Activated CD8-positive, alpha-beta memory T cell treated with anti-CD3 and anti-CD28 coated beads for 4 hours (primary cell): ENCODE measurements around the gene DNAH1.

Source experiments
- DNase-seq, 2 donors: peaks; one replicate each; pipeline ENCODE4 v3.0.0-alpha.2; 2020; ENCODE audit warnings: low read depth in 2 of 2

DNAH1 gene

DNA sequence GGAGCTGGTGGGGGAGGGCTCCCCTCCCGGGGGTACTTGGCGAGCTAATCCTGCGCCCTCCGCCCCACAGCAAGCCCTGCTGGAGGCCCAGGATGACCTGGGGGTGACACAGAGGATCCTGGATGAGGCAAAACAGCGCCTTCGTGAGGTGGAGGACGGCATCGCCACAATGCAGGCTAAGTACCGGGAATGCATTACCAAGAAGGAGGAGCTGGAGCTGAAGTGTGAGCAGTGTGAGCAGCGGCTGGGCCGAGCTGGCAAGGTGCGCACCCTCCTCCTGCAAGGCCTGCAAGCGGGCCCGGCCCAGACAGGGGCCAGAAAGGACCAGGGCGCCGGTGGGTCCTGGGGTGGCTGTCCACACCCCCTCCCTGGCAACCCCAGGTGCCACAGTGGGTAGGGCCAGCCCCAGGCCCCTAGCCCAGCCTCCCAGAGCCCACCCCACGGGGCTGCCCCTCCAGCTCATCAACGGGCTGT is 72.3 kb downstream of the DNAH1 start:
- DNase-seq, result no peak

DNA sequence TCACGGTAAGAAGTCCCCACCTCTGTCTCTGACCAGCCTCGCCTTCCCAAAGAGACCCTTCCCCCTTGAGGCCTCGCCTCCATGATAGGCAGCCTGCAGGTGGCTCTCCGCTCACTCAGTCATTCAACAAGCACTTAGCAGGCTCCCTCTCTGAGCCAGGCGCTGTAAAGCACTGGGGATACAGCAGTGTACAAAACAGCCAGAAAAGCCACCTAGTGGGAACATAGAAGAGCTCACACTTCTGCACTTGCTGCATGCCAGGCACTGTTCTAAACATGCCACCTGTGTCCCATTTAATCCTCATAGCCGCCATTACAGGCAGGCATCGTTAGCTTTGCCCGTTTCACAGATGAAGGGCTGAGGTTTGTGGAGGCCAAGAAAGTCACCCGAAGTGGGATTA is 72.8 kb downstream of the DNAH1 start:
- no peak for DNase-seq

DNA sequence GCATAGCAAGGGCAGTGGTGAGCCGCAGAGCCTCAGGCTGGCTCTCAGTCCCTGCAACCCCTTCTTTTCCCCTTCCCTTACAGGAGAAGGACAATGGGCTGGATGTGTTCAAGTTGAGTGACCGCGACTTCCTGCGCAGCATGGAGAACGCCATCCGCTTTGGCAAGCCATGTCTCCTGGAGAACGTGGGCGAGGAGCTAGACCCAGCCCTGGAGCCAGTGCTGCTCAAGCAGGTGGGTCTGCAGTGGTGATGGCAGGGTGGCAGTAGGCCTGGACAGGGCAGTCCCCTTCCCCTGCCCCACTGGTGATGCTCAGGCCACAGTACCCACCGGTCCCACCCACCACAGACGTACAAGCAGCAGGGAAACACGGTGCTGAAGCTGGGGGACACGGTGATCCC is 75.0 kb downstream of the DNAH1 start:
- no peak for DNase-seq

DNA sequence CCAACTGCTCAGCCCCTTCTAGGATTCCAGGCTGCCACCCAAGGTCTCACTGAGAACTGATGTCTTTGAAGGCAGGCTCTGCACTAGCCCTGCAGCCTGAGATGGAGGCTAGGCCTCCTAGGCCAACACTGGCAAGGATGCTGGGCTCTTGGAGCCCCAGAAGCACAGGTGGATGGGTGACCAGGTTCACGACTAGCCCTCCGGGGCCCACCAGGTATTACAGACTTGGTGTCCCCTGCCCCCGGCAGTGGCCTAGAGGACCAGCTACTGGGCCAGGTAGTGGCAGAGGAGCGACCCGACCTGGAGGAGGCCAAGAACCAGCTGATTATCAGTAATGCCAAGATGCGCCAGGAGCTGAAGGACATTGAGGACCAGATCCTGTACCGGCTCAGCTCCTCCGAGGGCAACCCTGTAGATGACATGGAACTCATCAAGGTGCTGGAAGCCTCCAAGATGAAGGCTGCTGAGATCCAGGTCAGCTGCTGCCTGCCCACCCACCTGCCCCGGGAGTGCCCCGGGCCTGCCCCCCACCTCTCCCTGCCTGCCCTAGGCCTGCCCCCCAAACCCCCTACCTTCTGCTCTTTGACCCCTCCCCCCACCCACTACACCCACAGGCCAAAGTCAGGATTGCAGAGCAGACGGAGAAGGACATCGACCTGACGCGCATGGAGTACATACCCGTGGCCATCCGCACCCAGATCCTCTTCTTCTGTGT is 76.3 kb downstream of the DNAH1 start:
- no peak for DNase-seq

DNA sequence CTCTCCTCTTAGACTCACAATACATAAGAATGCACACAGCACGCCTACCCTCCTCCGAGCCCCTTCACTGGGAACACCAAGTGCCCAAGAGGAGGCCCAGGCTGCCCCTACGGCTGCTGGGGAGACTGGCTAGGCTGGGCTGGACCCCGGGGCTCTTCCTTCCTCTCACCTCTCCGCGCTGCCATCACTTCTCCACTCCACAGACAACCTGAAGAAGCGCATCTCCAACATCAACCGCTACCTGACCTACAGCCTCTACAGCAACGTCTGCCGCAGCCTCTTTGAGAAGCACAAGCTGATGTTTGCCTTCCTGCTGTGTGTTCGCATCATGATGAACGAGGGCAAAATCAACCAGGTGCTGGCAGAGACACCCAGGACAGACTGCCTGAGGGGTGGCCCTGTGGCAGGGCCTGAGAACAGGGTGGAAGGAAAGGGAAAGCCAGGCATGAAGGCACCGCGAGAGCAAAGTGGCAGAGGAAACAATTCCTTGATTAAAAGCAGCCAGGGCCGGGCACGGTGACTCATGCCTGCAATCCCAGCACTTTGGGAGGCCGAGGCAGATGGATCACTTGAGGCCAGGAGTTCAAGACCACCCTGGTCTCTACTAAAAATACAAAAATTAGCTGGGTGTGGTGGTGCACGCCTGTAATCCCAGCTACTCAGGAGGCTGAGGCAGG is 77.2 kb downstream of the DNAH1 start:
- DNase-seq, result no peak

DNA sequence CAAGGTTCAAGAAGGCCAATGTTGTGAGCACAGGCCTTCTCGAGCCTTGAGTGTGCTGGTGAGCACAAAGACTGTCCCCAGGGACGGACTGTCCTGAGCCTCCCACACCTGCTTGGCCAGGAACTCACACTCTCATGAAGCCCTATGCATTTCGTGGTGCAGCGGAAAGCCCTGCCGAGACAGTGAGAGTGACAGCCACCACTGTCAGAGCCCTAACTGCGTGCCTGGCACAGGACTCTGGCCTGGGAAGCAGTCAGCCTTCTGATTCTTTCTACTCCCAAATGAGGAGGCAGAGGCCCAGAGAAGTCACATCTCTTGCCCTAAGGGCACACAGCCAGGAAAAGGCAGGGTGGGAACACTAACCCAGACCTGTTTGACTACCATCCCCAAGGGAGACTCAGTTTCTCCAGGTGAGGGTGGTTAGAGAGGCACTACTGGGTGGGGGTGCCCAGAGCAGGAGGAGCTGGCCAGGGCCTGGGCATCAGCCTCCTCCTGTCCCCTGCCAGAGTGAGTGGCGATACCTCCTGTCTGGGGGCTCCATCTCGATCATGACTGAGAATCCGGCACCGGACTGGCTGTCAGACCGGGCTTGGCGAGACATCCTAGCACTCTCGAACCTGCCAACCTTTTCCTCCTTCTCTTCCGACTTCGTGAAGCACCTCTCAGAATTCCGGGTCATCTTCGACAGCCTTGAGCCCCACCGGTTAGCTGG is 78.0 kb downstream of the DNAH1 start:
- no peak for DNase-seq

DNA sequence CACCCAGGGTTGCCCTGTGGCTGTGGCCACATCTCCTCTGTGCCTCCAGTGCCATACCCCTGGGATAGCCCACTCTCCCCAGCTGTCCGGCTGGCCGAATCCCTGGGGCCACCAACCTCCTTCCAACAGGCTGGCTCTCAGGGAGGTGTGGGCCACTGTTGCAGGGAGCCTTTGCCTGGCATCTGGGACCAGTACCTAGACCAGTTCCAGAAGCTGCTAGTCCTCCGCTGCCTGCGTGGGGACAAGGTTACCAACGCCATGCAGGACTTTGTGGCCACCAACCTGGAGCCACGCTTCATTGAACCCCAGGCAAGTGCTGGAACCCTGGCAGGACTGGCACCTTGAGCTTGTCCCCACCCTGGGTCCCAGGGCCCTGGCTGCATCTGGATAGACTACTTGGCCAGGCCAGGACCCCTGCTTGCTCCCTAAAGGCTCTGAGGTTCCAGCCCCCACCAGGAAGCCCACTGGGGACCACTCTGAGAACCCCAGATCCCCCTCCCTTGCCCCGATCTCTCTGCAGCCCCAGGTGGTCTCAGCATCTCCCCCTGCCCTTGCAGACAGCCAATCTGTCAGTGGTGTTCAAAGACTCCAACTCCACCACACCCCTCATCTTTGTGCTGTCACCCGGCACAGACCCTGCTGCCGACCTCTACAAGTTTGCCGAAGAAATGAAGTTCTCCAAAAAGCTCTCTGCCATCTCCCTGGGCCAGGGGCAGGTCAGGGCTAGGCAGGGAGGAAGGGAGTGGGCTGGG is 78.8 kb downstream of the DNAH1 start:
- DNase-seq, result no peak

DNA sequence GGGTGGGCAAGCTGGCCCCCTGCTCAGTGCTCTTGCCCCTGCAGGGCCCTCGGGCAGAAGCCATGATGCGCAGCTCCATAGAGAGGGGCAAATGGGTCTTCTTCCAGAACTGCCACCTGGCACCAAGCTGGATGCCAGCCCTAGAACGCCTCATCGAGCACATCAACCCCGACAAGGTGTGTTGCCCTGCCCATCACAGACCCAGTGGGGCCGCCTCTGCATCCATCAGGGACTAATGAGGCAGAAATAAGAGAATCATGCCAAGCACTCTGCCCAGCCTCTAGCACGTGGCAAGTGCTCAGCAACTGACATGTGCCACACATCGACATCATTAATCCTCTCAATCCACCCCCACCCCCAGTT is 79.4 kb downstream of the DNAH1 start:
- DNase-seq, result no peak

DNA sequence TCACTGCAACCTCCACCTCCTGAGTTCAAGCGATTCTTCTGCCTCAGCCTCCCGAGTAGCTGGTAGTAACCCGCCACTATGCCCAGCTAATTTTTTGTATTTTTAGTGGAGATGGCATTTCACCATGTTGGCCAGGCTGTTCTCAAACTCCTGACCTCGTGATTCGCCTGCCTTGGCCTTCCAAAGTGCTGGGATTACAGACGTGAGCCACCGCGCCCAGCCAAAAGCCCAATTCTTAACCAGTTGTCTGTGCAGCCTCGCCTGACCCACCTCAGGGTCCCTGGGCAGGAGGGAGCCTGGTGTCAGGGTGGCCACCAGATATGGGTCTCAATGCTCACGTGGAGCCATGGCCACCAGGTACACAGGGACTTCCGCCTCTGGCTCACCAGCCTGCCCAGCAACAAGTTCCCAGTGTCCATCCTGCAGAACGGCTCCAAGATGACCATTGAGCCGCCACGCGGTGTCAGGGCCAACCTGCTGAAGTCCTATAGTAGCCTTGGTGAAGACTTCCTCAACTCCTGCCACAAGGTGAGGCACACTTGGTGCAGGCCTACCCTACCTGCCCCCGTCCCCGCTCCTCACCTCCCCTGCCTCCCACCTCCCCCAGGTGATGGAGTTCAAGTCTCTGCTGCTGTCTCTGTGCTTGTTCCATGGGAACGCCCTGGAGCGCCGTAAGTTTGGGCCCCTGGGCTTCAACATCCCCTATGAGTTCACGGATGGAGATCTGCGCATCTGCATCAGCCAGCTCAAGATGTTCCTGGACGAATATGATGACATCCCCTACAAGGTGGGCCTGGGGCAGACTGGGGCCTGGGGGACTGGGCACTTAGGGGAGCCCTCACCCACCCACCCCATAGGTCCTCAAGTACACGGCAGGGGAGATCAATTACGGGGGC is 80.1 kb downstream of the DNAH1 start:
- no peak for DNase-seq

DNA sequence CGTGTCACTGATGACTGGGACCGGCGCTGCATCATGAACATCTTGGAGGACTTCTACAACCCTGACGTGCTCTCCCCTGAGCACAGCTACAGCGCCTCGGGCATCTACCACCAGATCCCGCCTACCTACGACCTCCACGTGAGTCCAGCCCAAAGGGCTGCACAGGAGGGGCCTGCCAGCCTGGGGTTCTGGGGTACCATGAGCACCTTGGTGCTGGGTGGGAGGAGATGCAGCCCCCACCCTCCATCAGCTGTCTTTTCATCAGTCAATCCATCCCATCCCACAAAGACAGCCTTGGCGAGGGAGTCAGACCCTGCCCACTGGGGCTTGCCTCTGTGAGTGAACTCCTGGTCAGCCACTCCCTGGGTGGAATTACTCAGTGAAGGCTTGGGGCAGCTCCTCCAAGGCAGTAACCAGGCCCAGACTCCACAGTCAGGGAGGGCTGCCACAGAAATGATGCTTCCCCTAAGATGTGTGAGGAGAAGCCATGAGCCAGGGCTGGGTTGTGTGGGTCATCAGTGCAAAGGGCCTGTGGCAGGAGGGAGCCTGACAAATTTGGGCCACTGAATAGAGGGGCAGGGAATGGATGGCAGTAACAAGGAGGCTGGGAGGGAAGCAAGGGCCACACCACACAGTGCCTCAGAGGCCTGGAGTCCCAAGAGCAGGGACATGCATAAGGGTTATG is 80.9 kb downstream of the DNAH1 start:
- DNase-seq, result no peak

DNA sequence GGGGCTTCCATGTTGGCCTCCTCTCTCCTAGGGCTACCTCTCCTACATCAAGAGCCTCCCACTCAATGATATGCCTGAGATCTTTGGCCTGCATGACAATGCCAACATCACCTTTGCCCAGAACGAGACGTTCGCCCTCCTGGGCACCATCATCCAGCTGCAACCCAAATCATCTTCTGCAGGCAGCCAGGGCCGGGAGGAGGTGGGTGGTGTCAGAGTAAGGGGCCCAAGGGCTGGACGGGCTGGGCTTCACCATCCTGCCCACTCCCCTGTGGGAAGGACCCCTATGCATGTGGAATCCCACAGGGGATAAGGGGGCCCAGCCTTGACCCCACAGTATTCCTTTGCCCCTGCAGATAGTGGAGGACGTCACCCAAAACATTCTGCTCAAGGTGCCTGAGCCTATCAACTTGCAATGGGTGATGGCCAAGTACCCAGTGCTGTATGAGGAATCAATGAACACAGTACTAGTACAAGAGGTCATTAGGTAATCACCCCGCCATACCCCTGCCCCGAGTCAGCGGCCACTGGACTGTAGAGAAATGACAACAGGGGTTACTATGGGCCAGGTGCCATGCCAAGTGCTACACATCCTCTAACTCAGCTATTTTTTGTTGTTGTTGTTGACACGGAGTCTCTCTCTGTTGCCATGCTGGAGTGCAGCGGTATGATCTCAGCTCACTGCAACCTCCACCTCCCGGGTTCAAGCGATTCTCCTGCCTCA is 81.7 kb downstream of the DNAH1 start:
- DNase-seq, result no peak

DNA sequence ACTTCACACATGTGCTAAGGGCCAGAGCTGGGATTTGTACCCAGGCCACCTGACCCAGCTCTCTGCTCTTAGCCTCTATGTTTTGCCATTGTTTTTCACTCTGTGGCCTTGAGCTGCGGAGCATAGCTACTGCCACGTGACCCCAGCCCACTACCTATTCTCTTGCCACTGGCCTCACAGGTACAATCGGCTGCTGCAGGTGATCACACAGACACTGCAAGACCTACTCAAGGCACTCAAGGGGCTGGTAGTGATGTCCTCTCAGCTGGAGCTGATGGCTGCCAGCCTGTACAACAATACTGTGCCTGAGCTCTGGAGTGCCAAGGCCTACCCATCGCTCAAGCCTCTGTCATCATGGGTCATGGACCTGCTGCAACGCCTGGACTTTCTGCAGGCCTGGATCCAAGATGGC is 82.6 kb downstream of the DNAH1 start:
- DNase-seq, result no peak

DNA sequence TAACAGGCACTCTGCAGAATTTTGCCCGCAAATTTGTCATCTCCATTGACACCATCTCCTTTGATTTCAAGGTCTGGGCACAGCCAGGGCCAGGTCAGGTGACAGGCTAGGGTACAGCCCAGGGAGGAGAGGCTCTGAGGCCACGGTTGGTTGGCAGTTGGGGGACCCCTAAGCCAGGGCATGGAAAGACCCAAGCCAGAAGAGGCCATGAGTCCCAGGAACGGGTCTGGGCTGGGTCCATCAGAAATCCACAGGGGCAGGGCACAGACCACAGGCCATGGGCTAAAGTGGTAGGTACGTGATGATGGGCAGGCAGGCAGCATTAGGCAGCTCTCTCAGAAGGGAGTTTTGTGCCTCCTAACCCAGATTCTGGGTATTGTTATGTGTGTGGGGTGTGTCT is 83.0 kb downstream of the DNAH1 start:
- DNase-seq, result no peak

DNA sequence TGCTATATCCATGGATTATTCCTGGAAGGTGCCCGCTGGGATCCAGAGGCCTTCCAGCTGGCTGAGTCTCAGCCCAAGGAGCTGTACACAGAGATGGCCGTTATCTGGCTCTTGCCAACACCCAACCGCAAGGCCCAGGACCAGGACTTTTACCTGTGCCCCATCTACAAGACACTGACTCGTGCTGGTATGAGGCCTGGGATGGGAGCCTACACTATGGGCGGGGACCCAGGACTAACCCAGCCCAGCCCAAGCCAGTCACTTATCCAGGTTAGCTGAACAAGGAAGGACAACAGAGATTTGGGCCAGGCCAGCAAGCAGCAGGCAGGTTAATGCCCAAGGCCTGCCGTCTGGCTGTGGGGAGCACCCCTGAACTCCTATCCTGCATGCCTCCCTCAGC is 83.5 kb downstream of the DNAH1 start:
- DNase-seq, result no peak

DNA sequence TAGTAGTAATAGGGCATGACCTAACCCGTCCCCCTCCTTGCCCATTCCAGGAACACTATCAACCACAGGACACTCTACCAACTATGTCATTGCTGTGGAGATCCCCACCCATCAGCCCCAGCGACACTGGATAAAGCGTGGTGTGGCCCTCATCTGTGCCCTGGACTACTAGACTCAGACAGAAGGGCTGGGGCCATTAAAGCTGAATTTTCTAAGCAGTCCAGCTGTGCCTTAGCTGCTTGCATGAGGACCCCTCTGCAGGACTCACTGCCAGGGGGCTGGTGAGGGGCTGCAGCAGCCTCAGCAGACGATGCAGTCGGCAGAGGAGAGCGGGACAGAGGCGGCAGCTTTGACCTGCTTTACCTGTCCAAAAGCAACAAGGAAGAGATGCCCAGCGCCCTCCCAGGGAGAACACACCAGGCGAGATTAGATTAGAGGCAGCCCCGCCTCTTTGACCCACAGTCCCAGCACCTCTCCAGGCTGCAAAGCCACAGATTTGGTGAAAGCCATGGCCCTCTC is 84.2 kb downstream of the DNAH1 start:
- DNase-seq, result no peak

DNA sequence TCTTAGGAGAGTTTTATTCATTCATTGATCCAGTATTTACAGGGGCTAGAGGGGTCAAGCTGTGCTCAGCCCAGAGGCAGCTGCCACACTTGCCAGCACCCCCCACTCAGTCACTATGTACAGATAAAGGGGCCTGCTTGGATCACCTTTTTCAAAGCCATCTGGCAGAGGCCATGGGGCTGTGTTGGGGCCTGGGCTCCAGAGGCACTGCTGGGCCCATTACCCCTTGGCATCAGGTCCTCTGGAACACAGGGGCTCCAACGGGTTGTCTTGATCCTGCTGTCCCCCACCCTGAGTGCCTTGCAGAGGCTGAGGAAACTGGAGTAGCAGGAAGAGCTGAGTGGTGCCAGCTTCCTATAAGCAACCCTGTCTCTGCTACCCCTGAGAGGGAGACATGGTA is 84.9 kb downstream of the DNAH1 start:
- DNase-seq, result no peak

DNA sequence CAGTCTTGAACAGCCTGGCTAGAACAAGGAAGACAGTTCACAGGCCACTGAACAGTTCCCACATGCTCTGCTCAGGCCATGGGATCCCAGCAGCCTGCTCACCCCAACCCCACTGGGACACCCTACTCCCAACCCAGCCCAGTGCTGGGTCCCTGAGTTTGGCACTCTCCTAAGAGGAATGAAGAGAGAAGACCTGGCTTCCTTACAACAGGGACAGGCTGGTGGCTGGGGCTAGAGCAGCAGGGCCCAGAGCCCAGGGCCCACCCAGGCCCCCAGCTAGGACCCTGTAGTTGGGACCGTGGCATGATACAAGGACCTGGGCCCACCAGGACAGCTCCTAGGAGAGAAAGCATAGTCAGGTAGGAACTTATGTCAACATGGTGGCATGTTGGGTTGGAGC is 85.4 kb downstream of the DNAH1 start:
- DNase-seq, result no peak

DNA sequence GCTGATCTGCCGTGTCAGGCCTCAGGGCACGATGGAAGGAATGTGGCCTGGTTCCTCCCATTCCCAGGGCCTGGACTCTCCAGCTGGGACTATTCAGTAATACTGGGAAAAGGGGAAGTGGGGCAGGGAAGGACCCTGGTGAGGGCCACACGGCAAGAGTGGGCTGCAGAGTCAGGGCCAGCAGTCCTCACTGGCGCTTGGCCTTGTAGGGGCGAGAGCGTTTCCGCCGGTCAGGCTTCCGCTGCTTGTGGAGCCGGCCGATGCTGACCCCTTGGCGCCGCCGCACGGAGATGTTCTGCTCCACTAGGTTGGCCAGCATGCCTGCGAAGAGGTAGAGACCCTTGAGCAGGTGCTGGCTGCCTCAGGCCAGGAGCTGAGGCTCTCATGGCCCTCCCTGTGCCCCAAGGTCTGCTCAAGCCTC is 86.0 kb downstream of the DNAH1 start:
- no peak for DNase-seq

DNA sequence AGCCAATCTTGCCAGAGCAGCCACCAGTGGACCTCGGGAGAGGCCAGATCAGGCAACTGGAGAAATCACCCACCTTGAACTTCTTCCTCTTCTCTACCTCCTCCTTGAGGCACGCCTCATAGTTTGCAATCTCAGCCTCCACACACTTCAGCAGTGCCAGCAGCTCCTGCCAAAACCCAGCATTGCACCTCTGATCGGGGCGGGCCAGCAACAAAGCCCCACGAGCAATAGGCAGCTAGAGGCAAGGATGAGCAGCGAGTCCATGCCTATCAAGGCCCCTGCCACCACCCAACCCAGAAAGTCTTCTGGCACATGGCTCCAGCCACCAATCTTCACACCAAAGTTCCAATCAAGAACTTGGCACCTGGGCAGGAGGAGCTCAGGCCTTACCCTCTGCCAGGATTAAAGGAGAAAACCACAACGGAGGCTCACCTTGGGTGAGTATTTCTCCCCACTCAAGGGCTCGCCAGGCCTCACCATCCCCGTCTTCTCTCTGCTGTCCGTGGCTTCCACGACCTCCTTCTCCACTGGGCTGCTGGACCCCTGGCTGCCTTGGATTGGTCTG is 86.7 kb downstream of the DNAH1 start:
- DNase-seq, result no peak
